HFF-Myc (cell line): ENCODE measurements around the gene CSRP1.

ENCODE experiments used
- DNase-seq: peaks from one replicate; pipeline ENCODE4 v3.0.0-alpha.2; 2011; ENCODE audit warnings: low read depth; ENCODE audit errors: extremely low read depth
- H3K4me3 ChIP-seq: replicated peaks from 2 replicates; pipeline ENCODE4 v1.5.1; 2011; ENCODE audit warnings: low read depth, mild to moderate bottlenecking, control low read depth, low read length
- TF ChIP-seq, protein P1 (sequence below): IDR thresholded peaks from 2 replicates; pipeline ENCODE4 v1.5.1; 2012; ENCODE audit warnings: mild to moderate bottlenecking, low read depth, low read length, control low read depth; ENCODE audit errors: missing control alignments

CSRP1 gene

DNA sequence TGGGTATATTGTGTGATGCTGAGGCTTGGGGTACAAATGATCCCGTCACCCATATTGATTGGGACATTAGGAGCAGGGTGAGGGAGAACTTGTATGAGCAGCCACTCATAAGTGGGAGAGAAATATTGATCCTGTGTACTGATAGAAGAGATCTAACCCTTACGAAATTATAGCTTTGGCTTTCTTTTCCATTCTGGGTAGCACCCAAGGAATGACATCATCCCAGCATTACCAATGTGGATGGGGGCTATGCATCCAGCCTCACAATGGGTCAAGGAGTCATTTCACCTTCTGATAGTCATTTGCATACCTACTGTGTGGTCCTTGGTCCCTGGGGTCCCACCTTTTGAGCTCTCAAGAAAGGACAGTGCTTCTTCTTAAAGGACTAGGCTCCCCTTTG is 30.1 kb upstream of the CSRP1 start:
- no peak overlapping the region for H3K4me3 ChIP-seq
- no peak for DNase-seq
- TF ChIP-seq, protein P1, sequence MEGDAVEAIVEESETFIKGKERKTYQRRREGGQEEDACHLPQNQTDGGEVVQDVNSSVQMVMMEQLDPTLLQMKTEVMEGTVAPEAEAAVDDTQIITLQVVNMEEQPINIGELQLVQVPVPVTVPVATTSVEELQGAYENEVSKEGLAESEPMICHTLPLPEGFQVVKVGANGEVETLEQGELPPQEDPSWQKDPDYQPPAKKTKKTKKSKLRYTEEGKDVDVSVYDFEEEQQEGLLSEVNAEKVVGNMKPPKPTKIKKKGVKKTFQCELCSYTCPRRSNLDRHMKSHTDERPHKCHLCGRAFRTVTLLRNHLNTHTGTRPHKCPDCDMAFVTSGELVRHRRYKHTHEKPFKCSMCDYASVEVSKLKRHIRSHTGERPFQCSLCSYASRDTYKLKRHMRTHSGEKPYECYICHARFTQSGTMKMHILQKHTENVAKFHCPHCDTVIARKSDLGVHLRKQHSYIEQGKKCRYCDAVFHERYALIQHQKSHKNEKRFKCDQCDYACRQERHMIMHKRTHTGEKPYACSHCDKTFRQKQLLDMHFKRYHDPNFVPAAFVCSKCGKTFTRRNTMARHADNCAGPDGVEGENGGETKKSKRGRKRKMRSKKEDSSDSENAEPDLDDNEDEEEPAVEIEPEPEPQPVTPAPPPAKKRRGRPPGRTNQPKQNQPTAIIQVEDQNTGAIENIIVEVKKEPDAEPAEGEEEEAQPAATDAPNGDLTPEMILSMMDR, result no peak

DNA sequence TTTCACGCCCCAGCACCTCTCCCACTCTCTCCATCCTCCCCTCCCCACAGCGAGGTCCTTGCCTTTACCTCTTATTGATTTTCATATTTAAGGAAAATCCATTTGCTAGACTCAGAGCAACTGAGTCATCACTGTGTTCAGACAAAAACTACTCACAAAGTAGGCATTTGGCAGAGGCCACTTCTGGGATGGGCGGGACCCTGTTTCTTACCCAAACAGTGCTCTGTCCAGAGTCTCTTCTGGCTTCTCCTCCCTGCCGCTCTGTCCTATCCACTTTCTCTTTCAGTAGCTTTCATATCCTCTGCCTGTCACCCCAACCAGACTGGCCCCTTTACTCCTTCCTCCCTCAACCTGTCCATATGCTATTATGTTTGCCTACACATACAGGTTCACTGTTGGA is 29.6 kb upstream of the CSRP1 start:
- TF ChIP-seq, protein P1, result no peak
- DNase-seq, result no peak
- H3K4me3 ChIP-seq, result no peak overlapping the region

DNA sequence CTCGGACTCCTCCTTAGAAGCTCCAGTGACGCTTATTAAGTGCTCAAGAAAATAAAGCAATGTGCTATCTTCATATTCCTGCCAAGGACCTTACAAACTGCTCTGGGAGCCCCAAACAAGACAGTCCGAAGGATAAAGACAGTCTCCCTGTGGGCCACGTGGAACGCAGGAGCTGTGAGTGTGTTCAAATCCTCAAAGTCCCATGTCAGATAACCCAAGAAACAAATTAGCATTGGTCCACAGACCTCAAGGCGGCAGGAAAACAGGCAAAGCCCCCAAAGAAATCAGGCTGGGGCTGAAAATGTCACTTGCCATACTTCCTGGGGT is 29.0 kb upstream of the CSRP1 start:
- no peak for DNase-seq
- TF ChIP-seq, protein P1, result no peak
- no peak overlapping the region for H3K4me3 ChIP-seq

DNA sequence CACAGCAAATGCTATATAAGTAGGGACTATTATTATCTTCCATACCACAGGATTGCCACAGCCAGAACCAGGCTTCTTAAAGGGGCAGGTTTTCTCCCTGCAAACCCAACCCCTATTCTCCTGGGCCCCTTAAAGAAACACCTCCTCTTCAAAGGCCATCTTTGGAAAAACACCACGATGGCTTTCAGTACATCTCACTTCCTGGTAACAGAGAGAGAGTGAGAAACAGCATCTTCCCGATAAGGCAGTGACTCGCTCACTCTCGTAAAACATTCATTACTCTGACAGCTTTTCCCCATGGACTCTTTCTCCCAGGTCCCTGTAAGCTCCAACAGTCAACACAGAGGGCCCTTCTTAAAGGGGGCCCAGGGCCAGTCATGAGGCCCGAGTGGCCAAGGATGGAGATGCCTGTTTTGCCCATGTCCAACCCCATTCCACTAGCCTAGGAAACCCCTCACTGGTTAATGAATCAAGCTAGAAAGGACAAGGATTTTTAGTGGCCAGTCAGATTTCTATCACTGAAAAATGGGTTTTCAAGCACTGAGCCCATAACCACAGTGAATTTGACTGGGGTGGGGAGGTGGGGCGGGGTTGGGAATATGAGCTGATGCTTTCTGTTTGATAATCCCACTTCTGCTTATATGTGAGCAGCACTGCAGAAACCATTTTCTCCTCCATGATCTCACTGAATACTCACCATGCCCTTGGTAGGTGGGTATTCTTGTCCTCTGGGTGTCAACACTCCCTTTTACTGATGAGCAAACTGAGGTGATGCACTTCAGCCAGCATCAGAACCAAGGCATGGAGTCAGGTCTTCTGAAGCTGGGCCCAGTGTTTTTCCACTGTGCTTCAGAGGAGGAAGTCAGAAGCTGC is 28.4 kb upstream of the CSRP1 start:
- TF ChIP-seq, protein P1, result no peak
- H3K4me3 ChIP-seq, result no peak overlapping the region
- no peak for DNase-seq

DNA sequence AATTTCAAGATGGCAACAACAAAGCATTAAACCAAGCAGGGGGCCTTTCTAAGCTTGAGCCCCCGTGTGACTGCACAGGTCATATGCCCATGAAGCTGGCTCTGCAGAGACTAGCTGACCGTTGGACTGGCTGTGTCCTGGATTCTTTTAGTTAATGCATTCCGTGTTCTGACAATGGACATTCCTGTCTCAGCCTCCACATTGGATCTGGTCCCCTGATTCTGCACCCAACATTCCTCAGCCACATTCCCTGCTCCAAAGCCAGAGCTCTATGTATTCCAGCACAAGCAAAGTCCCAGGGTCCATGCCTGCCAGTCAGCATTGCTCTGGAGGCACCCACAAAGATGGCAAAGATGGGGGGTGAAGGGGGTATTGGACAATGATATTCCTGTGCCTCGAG is 26.9 kb upstream of the CSRP1 start:
- TF ChIP-seq, protein P1, result no peak
- H3K4me3 ChIP-seq, result no peak overlapping the region
- DNase-seq, result no peak

DNA sequence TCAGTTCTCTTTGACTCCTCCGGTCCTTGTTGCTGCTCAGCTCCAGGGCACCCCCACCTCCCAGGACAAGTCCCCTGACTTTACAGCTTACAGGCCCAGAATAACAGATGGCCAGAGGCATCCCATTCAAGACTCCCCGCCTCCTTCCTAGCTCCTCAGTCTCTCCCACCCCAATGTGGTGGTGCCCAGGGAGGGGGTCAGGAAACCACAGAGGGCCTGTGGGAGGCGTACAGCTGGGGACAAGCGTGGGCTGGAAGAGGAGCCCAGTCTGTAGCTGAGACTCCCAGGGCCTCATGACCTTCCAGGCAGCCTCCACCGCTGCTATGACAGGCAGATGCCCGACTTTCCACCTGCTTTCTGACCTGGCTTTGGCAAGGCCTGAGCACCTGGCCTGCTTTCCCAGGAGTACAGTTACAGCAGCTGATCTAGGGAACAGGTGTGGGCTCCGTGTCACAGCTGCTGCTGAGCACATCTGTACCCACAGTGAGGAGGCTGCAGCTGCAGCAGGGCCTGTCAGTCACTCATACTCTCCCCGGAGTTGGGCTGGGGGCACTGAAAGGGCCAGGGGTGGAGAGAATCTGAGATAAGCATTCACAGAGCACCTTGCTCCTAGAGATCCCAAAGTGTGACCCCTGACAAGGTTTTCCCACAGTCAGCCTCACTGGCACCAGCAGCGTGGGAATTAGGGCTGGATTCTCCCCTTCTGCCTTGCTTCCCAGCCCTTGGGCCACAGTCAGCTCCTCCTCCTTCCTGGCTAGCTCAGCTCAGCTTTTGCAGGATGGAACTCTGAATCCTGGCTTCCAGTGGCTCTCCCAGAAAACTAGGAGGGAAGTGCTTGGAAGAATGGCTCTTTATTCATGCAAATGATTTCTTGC is 24.9 kb upstream of the CSRP1 start:
- TF ChIP-seq, protein P1, result no peak
- DNase-seq, result no peak
- H3K4me3 ChIP-seq, result no peak overlapping the region
